Loucy (cell line): ENCODE measurements around the gene CTNNA2.

ENCODE experiments used
- EZH2phosphoT487 ChIP-seq: fragments of 200-600 bp; IDR thresholded peaks from 2 replicates; pipeline ENCODE4 v1.6.1; 2018; ENCODE audit warnings: antibody characterized with exemption, mild to moderate bottlenecking, moderate library complexity, borderline replicate concordance
- TF ChIP-seq, protein P1 (sequence below): fragments of 200-600 bp; sonication (generic); conservative IDR thresholded peaks from 2 replicates; pipeline ENCODE4 v1.5.1; 2014; ENCODE audit warnings: mild to moderate bottlenecking, antibody characterized with exemption, low read length

DNA sequence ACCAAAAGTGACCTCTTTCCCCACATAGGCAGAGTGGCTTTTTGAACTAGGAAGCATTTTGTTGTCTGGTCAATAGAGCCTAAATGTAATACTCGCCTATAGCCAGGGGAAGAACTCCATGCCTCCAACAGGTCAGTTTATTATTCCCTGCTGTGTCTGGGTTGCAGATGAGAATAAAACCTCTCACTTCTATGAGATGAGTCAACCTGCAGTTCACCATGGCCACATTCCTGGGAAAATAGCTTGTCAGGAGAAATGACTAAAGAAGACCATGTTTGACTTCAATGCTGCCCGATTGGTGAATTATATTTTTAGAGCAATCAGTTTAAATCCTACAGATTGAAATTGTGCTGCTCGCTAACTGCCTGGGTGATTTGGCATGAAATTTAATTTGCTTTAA lies 838.4 kb downstream of the CTNNA2 start:
- TF ChIP-seq, protein P1, sequence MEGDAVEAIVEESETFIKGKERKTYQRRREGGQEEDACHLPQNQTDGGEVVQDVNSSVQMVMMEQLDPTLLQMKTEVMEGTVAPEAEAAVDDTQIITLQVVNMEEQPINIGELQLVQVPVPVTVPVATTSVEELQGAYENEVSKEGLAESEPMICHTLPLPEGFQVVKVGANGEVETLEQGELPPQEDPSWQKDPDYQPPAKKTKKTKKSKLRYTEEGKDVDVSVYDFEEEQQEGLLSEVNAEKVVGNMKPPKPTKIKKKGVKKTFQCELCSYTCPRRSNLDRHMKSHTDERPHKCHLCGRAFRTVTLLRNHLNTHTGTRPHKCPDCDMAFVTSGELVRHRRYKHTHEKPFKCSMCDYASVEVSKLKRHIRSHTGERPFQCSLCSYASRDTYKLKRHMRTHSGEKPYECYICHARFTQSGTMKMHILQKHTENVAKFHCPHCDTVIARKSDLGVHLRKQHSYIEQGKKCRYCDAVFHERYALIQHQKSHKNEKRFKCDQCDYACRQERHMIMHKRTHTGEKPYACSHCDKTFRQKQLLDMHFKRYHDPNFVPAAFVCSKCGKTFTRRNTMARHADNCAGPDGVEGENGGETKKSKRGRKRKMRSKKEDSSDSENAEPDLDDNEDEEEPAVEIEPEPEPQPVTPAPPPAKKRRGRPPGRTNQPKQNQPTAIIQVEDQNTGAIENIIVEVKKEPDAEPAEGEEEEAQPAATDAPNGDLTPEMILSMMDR: no peak
- TF ChIP-seq EZH2phosphoT487: no peak
